IMR-90 (cell line): ENCODE data around the gene CHN1.

ENCODE experiments used
- CEBPB ChIP-seq: IDR thresholded peaks from 2 replicates; pipeline ENCODE4 v1.6.1; 2012; ENCODE audit warnings: low read depth, low read length, improper control_type of control experiment
- MAZ ChIP-seq: IDR thresholded peaks from 2 replicates; pipeline ENCODE4 v1.6.1; 2012; ENCODE audit warnings: low read depth, mild to moderate bottlenecking, low read length, improper control_type of control experiment, moderate library complexity, borderline replicate concordance
- TF ChIP-seq, protein P1 (sequence below): conservative IDR thresholded peaks from 2 replicates; pipeline ENCODE4 v1.5.1; 2012; ENCODE audit warnings: mild to moderate bottlenecking, low read depth, low read length, improper control_type of control experiment

GRCh38 chr2:174807931-174808330 is 197.2 kb downstream of the CHN1 start:
- no peak for TF ChIP-seq CEBPB
- no peak for TF ChIP-seq MAZ
- TF ChIP-seq, protein P1, sequence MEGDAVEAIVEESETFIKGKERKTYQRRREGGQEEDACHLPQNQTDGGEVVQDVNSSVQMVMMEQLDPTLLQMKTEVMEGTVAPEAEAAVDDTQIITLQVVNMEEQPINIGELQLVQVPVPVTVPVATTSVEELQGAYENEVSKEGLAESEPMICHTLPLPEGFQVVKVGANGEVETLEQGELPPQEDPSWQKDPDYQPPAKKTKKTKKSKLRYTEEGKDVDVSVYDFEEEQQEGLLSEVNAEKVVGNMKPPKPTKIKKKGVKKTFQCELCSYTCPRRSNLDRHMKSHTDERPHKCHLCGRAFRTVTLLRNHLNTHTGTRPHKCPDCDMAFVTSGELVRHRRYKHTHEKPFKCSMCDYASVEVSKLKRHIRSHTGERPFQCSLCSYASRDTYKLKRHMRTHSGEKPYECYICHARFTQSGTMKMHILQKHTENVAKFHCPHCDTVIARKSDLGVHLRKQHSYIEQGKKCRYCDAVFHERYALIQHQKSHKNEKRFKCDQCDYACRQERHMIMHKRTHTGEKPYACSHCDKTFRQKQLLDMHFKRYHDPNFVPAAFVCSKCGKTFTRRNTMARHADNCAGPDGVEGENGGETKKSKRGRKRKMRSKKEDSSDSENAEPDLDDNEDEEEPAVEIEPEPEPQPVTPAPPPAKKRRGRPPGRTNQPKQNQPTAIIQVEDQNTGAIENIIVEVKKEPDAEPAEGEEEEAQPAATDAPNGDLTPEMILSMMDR = no peak
